Activated B cell treated with CpG ODN at 0.5 μM for 24 hours (primary cell): ENCODE results near the gene PRRC2C. TPM values are rescaled to one million over a fixed set of nuclear protein-coding genes. Genes with fewer than 3 reads are reported as not detected.

Experiments
- ATAC-seq: fragments of 200-7000 bp; cut with Tn5 transposase; one replicate; pipeline ENCODE4 v1.10.0; 2021; ENCODE audit warnings: low read depth, mild to moderate bottlenecking, moderate library complexity
- CTCF ChIA-PET: fragments of 350-600 bp; sonication (Branson Sonifier 250); formaldehyde crosslinking; loops from one replicate; lab custom pipeline; 2021; ENCODE audit warnings: antibody characterized with exemption; lab: Charles Lee
- POLR2A ChIA-PET: fragments of 350-600 bp; sonication (Branson Sonifier 250); formaldehyde crosslinking; loops from one replicate; lab custom pipeline; 2021; ENCODE audit warnings: antibody characterized with exemption; lab: Charles Lee
- DNase-seq: peaks from one replicate; pipeline ENCODE4 v3.0.0; 2022
- H3K27ac Mint-ChIP-seq: one replicate; pipeline ENCODE4 v1.8.0; 2020; ENCODE audit warnings: mixed read lengths
- H3K27me3 Mint-ChIP-seq: one replicate; pipeline ENCODE4 v1.8.0; 2021; ENCODE audit warnings: mixed read lengths
- H3K36me3 Mint-ChIP-seq: one replicate; pipeline ENCODE4 v1.8.0; 2021; ENCODE audit warnings: low read depth, mixed read lengths
- H3K4me1 Mint-ChIP-seq: one replicate; pipeline ENCODE4 v1.8.0; 2021; ENCODE audit warnings: mixed read lengths
- H3K4me3 Mint-ChIP-seq: one replicate; pipeline ENCODE4 v1.8.0; 2020; ENCODE audit warnings: mild to moderate bottlenecking, mixed read lengths
- H3K9me3 Mint-ChIP-seq: one replicate; pipeline ENCODE4 v1.8.0; 2020; ENCODE audit warnings: mixed read lengths
- intact Hi-C: fragments of 100-400 bp; cut with micrococcal nuclease; formaldehyde crosslinking; loops from one replicate; pipeline ENCODE4 v1.15.1; 2024
- total RNA-seq: library from RNA; stranded (reverse); gene quantifications from 2 replicates; pipeline ENCODE4 v1.2.3, GENCODE V29; 2022
- TF ChIP-seq, protein P1 (sequence below): fragments of 200-600 bp; IDR thresholded peaks from one replicate; pipeline ENCODE4 v1.8.0; 2022; ENCODE audit warnings: antibody characterized with exemption, mild to moderate bottlenecking

Gene PRRC2C
- total RNA-seq, 1 donor from 2014 or later = 272 TPM

DNA sequence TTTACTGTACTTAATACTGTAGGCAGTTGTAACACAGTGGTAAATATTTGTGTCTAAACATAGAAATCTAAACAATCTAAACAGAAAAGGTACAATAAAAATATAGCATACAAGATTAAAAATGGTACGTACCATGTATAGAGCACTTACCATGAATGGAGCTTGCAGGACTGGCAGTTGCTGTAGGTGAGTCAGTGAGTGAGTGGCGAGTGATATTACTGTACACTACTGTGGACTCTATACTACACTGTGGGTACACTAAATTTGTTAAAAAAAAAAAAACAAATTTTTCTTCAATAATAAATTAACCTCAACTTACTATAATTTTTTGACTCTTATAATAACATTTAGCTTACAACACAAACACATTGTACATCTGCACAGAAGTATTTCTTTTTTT is 97.3 kb downstream of the PRRC2C start:
- no peaks in the 10 kb centered on the region for H3K9me3 Mint-ChIP-seq
- no peak overlapping the region for H3K27ac Mint-ChIP-seq
- intact Hi-C loops = no loop called here
- ChIA-PET CTCF (no interaction called here), POLR2A (no interaction called here)
- peaks cover 84% of the 10 kb centered on the region for H3K36me3 Mint-ChIP-seq
- H3K4me3 Mint-ChIP-seq = no peak overlapping the region
- no peaks in the 10 kb centered on the region for H3K4me1 Mint-ChIP-seq
- TF ChIP-seq, protein P1, sequence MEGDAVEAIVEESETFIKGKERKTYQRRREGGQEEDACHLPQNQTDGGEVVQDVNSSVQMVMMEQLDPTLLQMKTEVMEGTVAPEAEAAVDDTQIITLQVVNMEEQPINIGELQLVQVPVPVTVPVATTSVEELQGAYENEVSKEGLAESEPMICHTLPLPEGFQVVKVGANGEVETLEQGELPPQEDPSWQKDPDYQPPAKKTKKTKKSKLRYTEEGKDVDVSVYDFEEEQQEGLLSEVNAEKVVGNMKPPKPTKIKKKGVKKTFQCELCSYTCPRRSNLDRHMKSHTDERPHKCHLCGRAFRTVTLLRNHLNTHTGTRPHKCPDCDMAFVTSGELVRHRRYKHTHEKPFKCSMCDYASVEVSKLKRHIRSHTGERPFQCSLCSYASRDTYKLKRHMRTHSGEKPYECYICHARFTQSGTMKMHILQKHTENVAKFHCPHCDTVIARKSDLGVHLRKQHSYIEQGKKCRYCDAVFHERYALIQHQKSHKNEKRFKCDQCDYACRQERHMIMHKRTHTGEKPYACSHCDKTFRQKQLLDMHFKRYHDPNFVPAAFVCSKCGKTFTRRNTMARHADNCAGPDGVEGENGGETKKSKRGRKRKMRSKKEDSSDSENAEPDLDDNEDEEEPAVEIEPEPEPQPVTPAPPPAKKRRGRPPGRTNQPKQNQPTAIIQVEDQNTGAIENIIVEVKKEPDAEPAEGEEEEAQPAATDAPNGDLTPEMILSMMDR = no peak
- DNase-seq (no peak), ATAC-seq (no peak)
- no peaks in the 10 kb centered on the region for H3K27me3 Mint-ChIP-seq

DNA sequence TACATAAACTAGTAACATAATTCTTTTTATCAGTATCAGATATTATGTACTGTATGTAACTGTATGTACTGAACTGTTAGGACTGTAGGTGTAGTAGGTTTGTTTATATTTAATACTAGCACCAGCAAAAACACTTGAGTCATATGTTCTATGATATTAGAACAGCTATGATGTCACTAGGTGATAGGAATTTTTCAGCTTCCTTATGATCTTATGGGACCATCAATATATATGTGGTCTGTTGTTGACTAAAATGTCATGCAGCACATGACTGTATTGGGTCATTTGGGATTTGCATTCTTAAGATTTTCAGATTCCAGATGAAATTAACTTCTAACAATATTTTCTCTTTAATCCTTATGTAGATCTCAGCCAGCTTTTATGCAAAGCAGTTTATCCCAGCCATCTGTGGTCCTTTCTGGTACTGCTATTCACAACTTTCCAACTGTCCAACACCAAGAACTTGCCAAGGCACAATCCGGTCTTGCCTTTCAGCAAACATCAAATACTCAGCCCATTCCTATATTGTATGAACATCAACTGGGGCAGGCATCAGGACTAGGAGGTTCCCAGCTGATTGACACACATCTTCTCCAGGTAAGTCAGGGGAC is 98.4 kb downstream of the PRRC2C start:
- H3K4me3 Mint-ChIP-seq = no peak overlapping the region
- H3K36me3 Mint-ChIP-seq = peaks cover 82% of the 10 kb centered on the region
- POLR2A ChIA-PET = no interaction called here
- intact Hi-C loops = no loop called here
- no peak for DNase-seq
- CTCF ChIA-PET = no interaction called here
- TF ChIP-seq, protein P1 = no peak
- H3K27me3 Mint-ChIP-seq = no peaks in the 10 kb centered on the region
- no peak for ATAC-seq
- H3K9me3 Mint-ChIP-seq = no peaks in the 10 kb centered on the region
- no peaks in the 10 kb centered on the region for H3K4me1 Mint-ChIP-seq
- H3K27ac Mint-ChIP-seq = no peak overlapping the region

DNA sequence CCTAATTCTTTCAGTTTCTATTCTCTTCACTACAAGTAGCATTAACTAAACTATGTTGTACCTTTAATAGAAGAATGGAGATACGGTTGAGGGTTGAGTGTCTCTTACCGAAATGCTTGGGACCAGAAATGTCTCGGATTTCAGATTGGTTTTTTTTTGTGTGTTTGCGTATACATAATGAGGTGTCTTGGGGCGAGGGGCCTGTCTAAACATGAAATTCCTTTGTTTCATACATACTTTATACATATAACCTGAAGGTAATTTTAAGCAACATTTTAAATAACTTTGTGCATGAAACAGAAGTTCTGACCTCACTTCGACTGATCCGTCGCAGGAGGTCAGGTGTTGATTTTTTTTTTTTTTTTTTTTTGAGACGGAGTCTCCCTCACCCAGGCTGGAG is 100.4 kb downstream of the PRRC2C start:
- intact Hi-C loops = no loop called here
- ATAC-seq (no peak), DNase-seq (no peak)
- Mint-ChIP-seq H3K9me3 (no peaks in the 10 kb centered on the region), H3K27ac (no peak overlapping the region), H3K4me1 (no peaks in the 10 kb centered on the region), H3K36me3 (peaks cover 82% of the 10 kb centered on the region), H3K27me3 (no peaks in the 10 kb centered on the region), H3K4me3 (no peak overlapping the region)
- ChIA-PET CTCF (no interaction called here), POLR2A (no interaction called here)
- TF ChIP-seq, protein P1 = no peak

DNA sequence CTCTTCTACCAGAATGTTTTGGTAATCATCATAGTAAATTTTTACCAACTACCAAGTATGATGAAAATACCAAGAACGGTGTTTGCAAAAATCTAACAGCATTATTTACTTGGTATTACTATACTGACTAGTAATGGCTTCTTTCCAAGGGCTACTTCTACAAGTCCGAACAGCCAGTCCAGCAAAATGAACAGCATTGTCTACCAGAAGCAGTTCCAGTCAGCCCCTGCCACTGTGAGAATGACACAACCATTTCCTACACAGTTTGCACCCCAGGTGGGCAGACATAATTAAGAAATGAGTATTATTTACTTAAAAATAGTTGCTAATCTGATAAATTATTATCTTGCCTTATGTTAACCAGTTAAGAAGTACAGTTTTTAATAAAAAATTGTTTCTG is 102.9 kb downstream of the PRRC2C start:
- ChIA-PET POLR2A (no interaction called here), CTCF (no interaction called here)
- no peaks in the 10 kb centered on the region for H3K27me3 Mint-ChIP-seq

DNA sequence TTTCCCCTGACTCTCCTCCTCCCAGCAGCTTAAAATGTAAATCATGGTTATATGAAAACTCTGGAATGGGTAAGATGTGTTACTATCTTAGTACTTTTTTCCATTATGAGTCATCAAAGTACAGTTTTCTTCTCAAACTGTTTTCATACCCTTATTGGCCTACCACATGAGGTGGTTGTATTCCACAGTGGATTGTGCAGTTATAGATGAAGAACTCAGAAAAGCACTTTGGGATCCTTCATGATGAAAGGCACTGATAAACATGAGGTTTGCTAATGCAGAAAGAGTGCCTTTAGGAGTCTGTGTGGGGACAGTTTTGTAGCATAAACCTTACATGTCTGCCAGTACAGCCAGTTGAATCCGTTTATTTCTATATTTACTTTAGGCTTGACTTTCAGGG is 104.7 kb downstream of the PRRC2C start:
- ChIA-PET POLR2A (no interaction called here), CTCF (no interaction called here)
- TF ChIP-seq, protein P1 = no peak
- Mint-ChIP-seq H3K4me3 (no peak overlapping the region), H3K27me3 (no peaks in the 10 kb centered on the region), H3K9me3 (no peaks in the 10 kb centered on the region), H3K27ac (no peak overlapping the region), H3K36me3 (peaks cover 84% of the 10 kb centered on the region), H3K4me1 (no peaks in the 10 kb centered on the region)
- intact Hi-C loops = no loop called here
- no peak for DNase-seq
- ATAC-seq = no peak

More for the DNA sequence above, 102.9 kb downstream of the PRRC2C start:
- H3K9me3 Mint-ChIP-seq = no peaks in the 10 kb centered on the region
- TF ChIP-seq, protein P1 = no peak
- H3K4me3 Mint-ChIP-seq = no peak overlapping the region
- H3K36me3 Mint-ChIP-seq = peaks cover 84% of the 10 kb centered on the region
- ATAC-seq = no peak
- DNase-seq = no peak
- no peaks in the 10 kb centered on the region for H3K4me1 Mint-ChIP-seq
- H3K27ac Mint-ChIP-seq = no peak overlapping the region
- intact Hi-C loops = no loop called here
